WTC11 (cell line): Measurements from ENCODE around the gene BCLAF1.

ENCODE experiments used
- ATF2 ChIP-seq: sonication (generic); formaldehyde crosslinking; IDR thresholded peaks from 2 replicates; pipeline ENCODE4 v1.8.1; 2022; ENCODE audit warnings: low read depth, missing genetic modification reagents, borderline replicate concordance
- ATF6 ChIP-seq: sonication (generic); formaldehyde crosslinking; IDR thresholded peaks from 2 replicates; pipeline ENCODE4 v1.8.1; 2023; ENCODE audit warnings: mild to moderate bottlenecking, missing genetic modification reagents
- CREM ChIP-seq: sonication (generic); formaldehyde crosslinking; IDR thresholded peaks from 2 replicates; pipeline ENCODE4 v1.8.1; 2022; ENCODE audit warnings: mild to moderate bottlenecking, missing genetic modification reagents, moderate library complexity
- ETV6 ChIP-seq: sonication (generic); formaldehyde crosslinking; IDR thresholded peaks from 2 replicates; pipeline ENCODE4 v1.8.1; 2022; ENCODE audit warnings: mild to moderate bottlenecking, missing genetic modification reagents
- FOXK1 ChIP-seq: sonication (generic); formaldehyde crosslinking; IDR thresholded peaks from 2 replicates; pipeline ENCODE4 v1.8.0; 2022; ENCODE audit warnings: mild to moderate bottlenecking, moderate library complexity, missing genetic modification reagents
- NFE2L1 ChIP-seq: sonication (generic); formaldehyde crosslinking; IDR thresholded peaks from 2 replicates; pipeline ENCODE4 v1.8.1; 2023; ENCODE audit warnings: missing genetic modification reagents
- OVOL2 ChIP-seq: fragments of 250-450 bp; sonication (Bioruptor Pico); IDR thresholded peaks from 2 replicates; pipeline ENCODE4 v1.9.0; 2021; ENCODE audit warnings: mild to moderate bottlenecking, borderline replicate concordance
- SMAD3 ChIP-seq: sonication (generic); formaldehyde crosslinking; IDR thresholded peaks from 2 replicates; pipeline ENCODE4 v1.8.0; 2022; ENCODE audit warnings: missing genetic modification reagents, mild to moderate bottlenecking, borderline replicate concordance
- STAT6 ChIP-seq: sonication (generic); formaldehyde crosslinking; conservative IDR thresholded peaks from 2 replicates; pipeline ENCODE4 v1.8.1; 2023; ENCODE audit warnings: mild to moderate bottlenecking, low read depth, missing genetic modification reagents, moderate library complexity
- TEAD1 ChIP-seq: sonication (generic); formaldehyde crosslinking; IDR thresholded peaks from 2 replicates; pipeline ENCODE4 v1.8.0; 2022; ENCODE audit warnings: mild to moderate bottlenecking, missing genetic modification reagents
- TF ChIP-seq, protein P1 (sequence below): fragments of 200-600 bp; IDR thresholded peaks from 2 replicates; pipeline ENCODE4 v1.8.0; 2022; ENCODE audit warnings: antibody characterized with exemption
- TF ChIP-seq, protein P2 (sequence below): sonication (generic); formaldehyde crosslinking; IDR thresholded peaks from 2 replicates; pipeline ENCODE4 v1.8.0; 2022; ENCODE audit warnings: mild to moderate bottlenecking, missing genetic modification reagents
- TF ChIP-seq, protein P3 (sequence below): sonication (generic); formaldehyde crosslinking; IDR thresholded peaks from 2 replicates; pipeline ENCODE4 v1.8.1; 2023; ENCODE audit warnings: mild to moderate bottlenecking, missing genetic modification reagents, moderate library complexity

GRCh38 chr6:136334465-136334846, 44.8 kb upstream of the BCLAF1 start:
- TF ChIP-seq, protein P1, sequence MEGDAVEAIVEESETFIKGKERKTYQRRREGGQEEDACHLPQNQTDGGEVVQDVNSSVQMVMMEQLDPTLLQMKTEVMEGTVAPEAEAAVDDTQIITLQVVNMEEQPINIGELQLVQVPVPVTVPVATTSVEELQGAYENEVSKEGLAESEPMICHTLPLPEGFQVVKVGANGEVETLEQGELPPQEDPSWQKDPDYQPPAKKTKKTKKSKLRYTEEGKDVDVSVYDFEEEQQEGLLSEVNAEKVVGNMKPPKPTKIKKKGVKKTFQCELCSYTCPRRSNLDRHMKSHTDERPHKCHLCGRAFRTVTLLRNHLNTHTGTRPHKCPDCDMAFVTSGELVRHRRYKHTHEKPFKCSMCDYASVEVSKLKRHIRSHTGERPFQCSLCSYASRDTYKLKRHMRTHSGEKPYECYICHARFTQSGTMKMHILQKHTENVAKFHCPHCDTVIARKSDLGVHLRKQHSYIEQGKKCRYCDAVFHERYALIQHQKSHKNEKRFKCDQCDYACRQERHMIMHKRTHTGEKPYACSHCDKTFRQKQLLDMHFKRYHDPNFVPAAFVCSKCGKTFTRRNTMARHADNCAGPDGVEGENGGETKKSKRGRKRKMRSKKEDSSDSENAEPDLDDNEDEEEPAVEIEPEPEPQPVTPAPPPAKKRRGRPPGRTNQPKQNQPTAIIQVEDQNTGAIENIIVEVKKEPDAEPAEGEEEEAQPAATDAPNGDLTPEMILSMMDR: no peak
- TF ChIP-seq SMAD3: no peak
- no peak for TF ChIP-seq OVOL2 (CRISPR knock-in tag)
- no peak for TF ChIP-seq NFE2L1
- no peak for TF ChIP-seq ATF2 (CRISPR knock-in tag)
- no peak for TF ChIP-seq STAT6 (CRISPR knock-in tag)
- TF ChIP-seq, protein P2, sequence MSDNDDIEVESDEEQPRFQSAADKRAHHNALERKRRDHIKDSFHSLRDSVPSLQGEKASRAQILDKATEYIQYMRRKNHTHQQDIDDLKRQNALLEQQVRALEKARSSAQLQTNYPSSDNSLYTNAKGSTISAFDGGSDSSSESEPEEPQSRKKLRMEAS (CRISPR knock-in tag): no peak
- no peak for TF ChIP-seq FOXK1 (CRISPR knock-in tag)
- TF ChIP-seq, protein P3, sequence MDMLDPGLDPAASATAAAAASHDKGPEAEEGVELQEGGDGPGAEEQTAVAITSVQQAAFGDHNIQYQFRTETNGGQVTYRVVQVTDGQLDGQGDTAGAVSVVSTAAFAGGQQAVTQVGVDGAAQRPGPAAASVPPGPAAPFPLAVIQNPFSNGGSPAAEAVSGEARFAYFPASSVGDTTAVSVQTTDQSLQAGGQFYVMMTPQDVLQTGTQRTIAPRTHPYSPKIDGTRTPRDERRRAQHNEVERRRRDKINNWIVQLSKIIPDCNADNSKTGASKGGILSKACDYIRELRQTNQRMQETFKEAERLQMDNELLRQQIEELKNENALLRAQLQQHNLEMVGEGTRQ (CRISPR knock-in tag): no peak
- no peak for TF ChIP-seq TEAD1 (CRISPR knock-in tag)
- no peak for TF ChIP-seq CREM (CRISPR knock-in tag)
- TF ChIP-seq ATF6 (CRISPR knock-in tag): no peak
- no peak for TF ChIP-seq ETV6
